Activated T-cell treated with anti-CD3 and anti-CD28 coated beads, Interleukin-2, amount 50 U/mL, for 4 hours (primary cell): ENCODE results near the gene SEMA6A. TPM values are rescaled to one million over a fixed set of nuclear protein-coding genes. Genes with fewer than 3 reads are reported as not detected.

Experiments
- ATAC-seq, 2 donors: fragments of 200-7000 bp; cut with Tn5 transposase; one replicate each; pipeline ENCODE4 v1.10.0; 2021
- DNase-seq: peaks from one replicate; pipeline ENCODE4 v3.0.0-alpha.2; 2020
- H3K27me3 Mint-ChIP-seq: one replicate; pipeline ENCODE4 v1.8.0; 2021; ENCODE audit warnings: low read depth, mixed read lengths
- H3K36me3 Mint-ChIP-seq: one replicate; pipeline ENCODE4 v1.8.0; 2022; ENCODE audit warnings: mixed read lengths; ENCODE audit not compliant: insufficient read depth
- H3K4me1 Mint-ChIP-seq: one replicate; pipeline ENCODE4 v1.8.0; 2021; ENCODE audit warnings: low read depth, mixed read lengths
- H3K4me3 Mint-ChIP-seq: one replicate; pipeline ENCODE4 v1.8.0; 2021; ENCODE audit warnings: mild to moderate bottlenecking, moderate library complexity, mixed read lengths
- H3K9me3 Mint-ChIP-seq: one replicate; pipeline ENCODE4 v1.8.0; 2021; ENCODE audit warnings: mixed read lengths
- total RNA-seq, 3 donors: library from RNA; stranded (reverse); gene quantifications; one replicate each; pipeline ENCODE4 v1.2.1, GENCODE V29; 2021

The SEMA6A gene
- total RNA-seq, 3 donors from 2014 or later = 0.92 to 2.1 (median 1.1) TPM

- Mint-ChIP-seq H3K36me3 (no peaks in the 10 kb centered on the region), H3K4me3 (no peak overlapping the region), H3K4me1 (peaks cover 23% of the 10 kb centered on the region), H3K9me3 (no peaks in the 10 kb centered on the region), H3K27me3 (peaks cover 76% of the 10 kb centered on the region)
- ATAC-seq (no peak), DNase-seq (no peak)
Observed at GRCh38 chr5:116571568-116572349, 2.9 kb downstream of the SEMA6A start.

GRCh38 chr5:116569999-116570398, 4.6 kb downstream of the SEMA6A start:
- DNase-seq (no peak), ATAC-seq (no peak)
- peaks cover 15% of the 10 kb centered on the region for H3K4me1 Mint-ChIP-seq
- H3K4me3 Mint-ChIP-seq = no peak overlapping the region
- peaks cover 60% of the 10 kb centered on the region for H3K27me3 Mint-ChIP-seq
- H3K9me3 Mint-ChIP-seq = no peaks in the 10 kb centered on the region
- H3K36me3 Mint-ChIP-seq = no peaks in the 10 kb centered on the region

- Mint-ChIP-seq H3K4me1 (no peaks in the 10 kb centered on the region), H3K36me3 (no peaks in the 10 kb centered on the region), H3K9me3 (no peaks in the 10 kb centered on the region), H3K27me3 (peaks cover 35% of the 10 kb centered on the region), H3K4me3 (no peak overlapping the region)
- ATAC-seq (no peak), DNase-seq (no peak)
Observed at GRCh38 chr5:116567106-116567505, 7.5 kb downstream of the SEMA6A start.

- Mint-ChIP-seq H3K36me3 (no peaks in the 10 kb centered on the region), H3K4me3 (no peak overlapping the region), H3K4me1 (no peaks in the 10 kb centered on the region), H3K27me3 (peaks cover 28% of the 10 kb centered on the region), H3K9me3 (no peaks in the 10 kb centered on the region)
- DNase-seq (no peak), ATAC-seq (no peak)
Observed at GRCh38 chr5:116566251-116566650, 8.4 kb downstream of the SEMA6A start.

GRCh38 chr5:116564756-116565490, 9.7 kb downstream of the SEMA6A start:
- Mint-ChIP-seq H3K4me3 (no peak overlapping the region), H3K4me1 (no peaks in the 10 kb centered on the region), H3K9me3 (no peaks in the 10 kb centered on the region), H3K36me3 (no peaks in the 10 kb centered on the region), H3K27me3 (peaks cover 16% of the 10 kb centered on the region)
- DNase-seq (no peak), ATAC-seq (no peak)

GRCh38 chr5:116564312-116564711, 10.3 kb downstream of the SEMA6A start:
- Mint-ChIP-seq H3K9me3 (no peaks in the 10 kb centered on the region), H3K4me1 (no peaks in the 10 kb centered on the region), H3K4me3 (no peak overlapping the region), H3K36me3 (no peaks in the 10 kb centered on the region), H3K27me3 (peaks cover 11% of the 10 kb centered on the region)
- DNase-seq (no peak), ATAC-seq (no peak)

GRCh38 chr5:116563736-116564308, 10.8 kb downstream of the SEMA6A start:
- Mint-ChIP-seq H3K9me3 (no peaks in the 10 kb centered on the region), H3K4me3 (no peak overlapping the region), H3K27me3 (peaks cover 6% of the 10 kb centered on the region), H3K36me3 (no peaks in the 10 kb centered on the region), H3K4me1 (no peaks in the 10 kb centered on the region)
- no peak for DNase-seq
- no peak for ATAC-seq

- ATAC-seq (no peak), DNase-seq (no peak)
- no peaks in the 10 kb centered on the region for H3K27me3 Mint-ChIP-seq
- H3K36me3 Mint-ChIP-seq = no peaks in the 10 kb centered on the region
- no peaks in the 10 kb centered on the region for H3K9me3 Mint-ChIP-seq
- H3K4me1 Mint-ChIP-seq = no peaks in the 10 kb centered on the region
- H3K4me3 Mint-ChIP-seq = no peak overlapping the region
Observed at GRCh38 chr5:116562669-116563068, 12.0 kb downstream of the SEMA6A start.

- DNase-seq = no peak
- H3K27me3 Mint-ChIP-seq = no peaks in the 10 kb centered on the region
- H3K9me3 Mint-ChIP-seq = no peaks in the 10 kb centered on the region
- H3K36me3 Mint-ChIP-seq = no peaks in the 10 kb centered on the region
- ATAC-seq = no peak
- H3K4me3 Mint-ChIP-seq = no peak overlapping the region
- H3K4me1 Mint-ChIP-seq = no peaks in the 10 kb centered on the region
Observed at GRCh38 chr5:116561658-116562057, 13.0 kb downstream of the SEMA6A start.

- H3K4me1 Mint-ChIP-seq = no peaks in the 10 kb centered on the region
- no peaks in the 10 kb centered on the region for H3K27me3 Mint-ChIP-seq
- no peak overlapping the region for H3K4me3 Mint-ChIP-seq
- no peaks in the 10 kb centered on the region for H3K36me3 Mint-ChIP-seq
- DNase-seq = no peak
- no peak for ATAC-seq
- no peaks in the 10 kb centered on the region for H3K9me3 Mint-ChIP-seq
Observed at GRCh38 chr5:116559673-116560164, 14.9 kb downstream of the SEMA6A start.

- Mint-ChIP-seq H3K9me3 (no peaks in the 10 kb centered on the region), H3K4me3 (no peak overlapping the region), H3K4me1 (no peaks in the 10 kb centered on the region), H3K36me3 (no peaks in the 10 kb centered on the region), H3K27me3 (no peaks in the 10 kb centered on the region)
- ATAC-seq = no peak
- DNase-seq = no peak
Observed at GRCh38 chr5:116559239-116559638, 15.4 kb downstream of the SEMA6A start.

- no peaks in the 10 kb centered on the region for H3K27me3 Mint-ChIP-seq
- no peaks in the 10 kb centered on the region for H3K9me3 Mint-ChIP-seq
- no peak for ATAC-seq
- DNase-seq = no peak
- H3K4me3 Mint-ChIP-seq = no peak overlapping the region
- no peaks in the 10 kb centered on the region for H3K4me1 Mint-ChIP-seq
- H3K36me3 Mint-ChIP-seq = no peaks in the 10 kb centered on the region
Observed at GRCh38 chr5:116557669-116558271, 16.9 kb downstream of the SEMA6A start.

- Mint-ChIP-seq H3K36me3 (no peaks in the 10 kb centered on the region), H3K27me3 (no peaks in the 10 kb centered on the region), H3K4me1 (no peaks in the 10 kb centered on the region), H3K4me3 (no peak overlapping the region), H3K9me3 (no peaks in the 10 kb centered on the region)
- ATAC-seq = no peak
- DNase-seq = no peak
Observed at GRCh38 chr5:116554764-116555163, 19.9 kb downstream of the SEMA6A start.

GRCh38 chr5:116553366-116553765, 21.3 kb downstream of the SEMA6A start:
- DNase-seq (no peak), ATAC-seq (no peak)

More at GRCh38 chr5:116553366-116553765, 21.3 kb downstream of the SEMA6A start:
- H3K9me3 Mint-ChIP-seq = no peaks in the 10 kb centered on the region
- H3K4me3 Mint-ChIP-seq = no peak overlapping the region
- H3K36me3 Mint-ChIP-seq = no peaks in the 10 kb centered on the region
- no peaks in the 10 kb centered on the region for H3K27me3 Mint-ChIP-seq
- H3K4me1 Mint-ChIP-seq = no peaks in the 10 kb centered on the region
